Effector memory CD4-positive, alpha-beta T cell (primary cell): Measurements from ENCODE around the gene TMEM269.
A peak's percentile ranks its signal among the peaks of the same experiment; 100 is the strongest.
"Not testable (repeated sequence)": the region's sequence is repeated elsewhere in the genome, so short reads cannot be mapped to it uniquely, and the experiment has no call there.

ENCODE experiments used
- DNase-seq, 3 donors: peaks; one replicate each; pipeline ENCODE4 v3.0.0-alpha.2; 2020
- H3K27ac ChIP-seq: 2 replicates; pipeline ENCODE4 v1.7.0; 2013; ENCODE audit warnings: mild to moderate bottlenecking, low read length, moderate library complexity; ENCODE audit not compliant: insufficient read depth, poor library complexity, severe bottlenecking
- H3K27me3 ChIP-seq: replicated peaks from 2 replicates; pipeline ENCODE4 v1.7.0; 2013; ENCODE audit warnings: mild to moderate bottlenecking, low read length; ENCODE audit not compliant: insufficient read depth, control insufficient read depth, poor library complexity, severe bottlenecking
- H3K36me3 ChIP-seq: 2 replicates; pipeline ENCODE4 v1.7.0; 2013; ENCODE audit warnings: mild to moderate bottlenecking, low read length, moderate library complexity; ENCODE audit not compliant: control insufficient read depth, insufficient read depth
- H3K4me1 ChIP-seq: 2 replicates; pipeline ENCODE4 v1.7.0; 2013; ENCODE audit warnings: low read length, mild to moderate bottlenecking; ENCODE audit not compliant: control insufficient read depth, insufficient read depth, poor library complexity, severe bottlenecking
- H3K4me3 ChIP-seq: 2 replicates; pipeline ENCODE4 v1.7.0; 2013; ENCODE audit warnings: low read length, low read depth, mild to moderate bottlenecking; ENCODE audit not compliant: insufficient read depth, poor library complexity, severe bottlenecking
- H3K9me3 ChIP-seq: 2 replicates; pipeline ENCODE4 v1.7.0; 2013; ENCODE audit warnings: mild to moderate bottlenecking, low read length, moderate library complexity; ENCODE audit not compliant: control insufficient read depth

TMEM269 gene

DNA sequence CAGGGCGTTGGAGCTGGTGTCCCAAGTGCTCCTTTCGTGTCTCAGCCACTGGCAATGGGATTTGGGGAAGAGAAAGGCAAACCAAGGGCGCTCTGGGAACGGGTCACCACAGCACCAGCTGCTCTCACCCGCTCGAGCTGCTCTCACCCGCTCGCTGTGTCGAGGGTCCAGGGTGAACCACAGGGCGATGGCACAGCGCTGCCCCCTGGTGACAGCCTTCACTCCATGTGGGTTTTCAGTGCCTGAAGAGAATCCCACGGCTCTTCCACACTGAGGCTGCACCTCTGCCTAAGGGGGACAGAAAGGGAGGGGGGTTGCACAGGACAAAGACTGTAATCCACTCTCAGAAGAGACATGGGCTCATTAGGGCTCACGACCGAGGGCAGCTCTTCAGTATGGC lies 37.7 kb upstream of the TMEM269 start:
- no peaks in the 10 kb centered on the region for H3K4me1 ChIP-seq
- peak in 1 of 3 donors; percentile 23 for DNase-seq
- H3K27me3 ChIP-seq, result no peaks in the 10 kb centered on the region
- no peak overlapping the region for H3K27ac ChIP-seq
- H3K36me3 ChIP-seq, result peaks cover 33% of the 10 kb centered on the region
- H3K4me3 ChIP-seq, result no peak overlapping the region
- H3K9me3 ChIP-seq, result no peaks in the 10 kb centered on the region

DNA sequence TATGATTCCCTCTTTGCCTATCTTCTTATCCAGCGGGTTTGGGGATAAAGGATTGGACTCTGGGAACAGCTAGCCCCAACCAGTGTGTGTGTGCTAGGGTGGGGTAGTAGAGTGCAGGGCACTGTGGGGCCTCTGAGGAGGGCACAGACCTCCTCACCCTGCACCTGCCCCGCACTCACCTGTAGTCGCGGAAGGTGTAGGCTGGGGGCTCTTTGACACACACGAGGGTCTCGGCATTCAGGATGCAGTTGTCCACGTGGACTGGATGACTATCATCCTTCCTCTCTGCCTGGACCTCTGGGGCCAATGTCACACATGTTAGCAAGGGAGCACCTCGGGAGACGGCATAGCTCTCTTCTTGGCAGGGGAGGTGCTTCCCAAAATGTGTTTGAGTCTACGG lies 36.8 kb upstream of the TMEM269 start:
- Histone ChIP-seq H3K4me1 (no peaks in the 10 kb centered on the region), H3K9me3 (no peaks in the 10 kb centered on the region), H3K27me3 (no peaks in the 10 kb centered on the region), H3K4me3 (no peak overlapping the region), H3K27ac (no peak overlapping the region), H3K36me3 (peaks cover 42% of the 10 kb centered on the region)
- DNase-seq, result no peak

DNA sequence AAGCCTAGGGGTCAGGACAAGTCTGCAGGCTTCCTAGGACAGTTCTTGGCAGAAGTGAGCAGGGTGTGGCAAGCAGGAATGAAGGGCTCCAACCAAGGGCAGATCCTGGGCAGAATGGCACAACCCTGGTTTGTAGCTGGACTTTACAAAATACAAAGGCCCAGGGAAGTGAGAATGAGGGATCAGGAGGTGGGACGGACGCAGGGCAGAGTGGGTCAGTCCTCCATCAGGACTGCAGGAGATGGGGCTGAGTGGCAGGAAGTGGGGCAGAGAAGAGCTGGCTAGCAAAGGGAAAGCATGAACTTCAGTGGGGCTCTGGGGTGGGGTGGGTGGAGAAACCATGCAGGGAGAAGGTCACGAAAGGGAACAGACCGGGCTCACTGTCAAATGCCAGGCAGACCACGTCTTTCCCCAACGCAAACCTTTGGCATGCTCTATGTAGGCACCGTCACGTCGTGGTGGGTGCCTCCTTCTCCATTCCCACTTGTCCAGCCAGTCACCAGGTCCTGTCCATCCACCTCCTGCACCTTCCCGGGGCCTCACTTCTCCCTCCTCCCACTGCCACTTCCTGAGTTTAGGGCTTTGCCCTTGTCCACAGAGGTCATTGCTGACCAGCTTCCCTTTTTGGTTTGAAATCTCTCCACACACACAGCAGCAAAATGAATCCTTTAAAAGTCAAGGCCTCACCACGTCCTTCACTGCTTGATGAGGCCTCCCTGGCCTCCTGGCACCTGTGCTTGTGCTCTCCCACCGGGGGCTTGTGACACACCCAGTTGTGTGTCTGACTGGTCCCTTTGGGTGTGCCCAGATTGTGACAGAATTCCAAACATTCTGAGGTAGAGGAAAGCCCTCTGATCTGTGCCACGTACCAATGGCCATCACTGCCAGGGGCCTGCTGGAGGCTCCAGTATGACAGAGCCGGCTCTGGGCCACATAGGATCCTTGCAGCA lies 36.1 kb upstream of the TMEM269 start:
- H3K4me3 ChIP-seq, result no peak overlapping the region
- peaks cover 46% of the 10 kb centered on the region for H3K36me3 ChIP-seq

GRCh38 chr1:42750041-42750440 lies 34.8 kb upstream of the TMEM269 start:
- Histone ChIP-seq H3K27ac (no peak overlapping the region), H3K4me1 (no peaks in the 10 kb centered on the region), H3K36me3 (peaks cover 59% of the 10 kb centered on the region), H3K27me3 (no peaks in the 10 kb centered on the region), H3K4me3 (no peak overlapping the region), H3K9me3 (no peaks in the 10 kb centered on the region)
- no peak for DNase-seq

More for the DNA sequence above, 36.1 kb upstream of the TMEM269 start:
- Histone ChIP-seq H3K4me1 (no peaks in the 10 kb centered on the region), H3K27me3 (no peaks in the 10 kb centered on the region), H3K27ac (no peak overlapping the region), H3K9me3 (no peaks in the 10 kb centered on the region)
- no peak for DNase-seq

DNA sequence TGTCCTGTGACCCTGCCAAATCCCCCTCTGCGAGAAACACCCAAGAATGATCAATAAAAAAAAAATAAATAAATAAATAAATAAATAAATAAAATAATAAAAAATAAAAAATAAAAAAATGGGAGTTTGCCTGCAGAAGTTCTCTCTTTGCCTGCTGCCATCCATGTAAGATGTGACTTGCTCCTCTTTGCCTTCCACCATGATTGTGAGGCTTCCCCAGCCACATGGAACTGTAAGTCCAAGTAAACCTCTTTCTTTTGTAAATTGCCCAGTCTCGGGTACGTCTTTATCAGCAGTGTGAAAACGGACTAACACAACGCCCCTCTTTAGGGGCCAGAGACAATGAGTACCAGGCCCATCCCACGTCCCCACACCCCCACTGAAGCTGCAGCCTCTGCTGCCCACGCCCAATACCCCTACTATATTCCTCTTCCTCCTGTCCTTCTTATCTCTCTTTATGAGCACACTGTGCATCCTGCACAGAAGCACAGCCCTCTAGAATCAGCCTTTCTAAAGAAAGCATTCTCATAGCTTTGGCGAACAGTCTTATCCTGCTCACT lies 33.2 kb upstream of the TMEM269 start:
- H3K27ac ChIP-seq, DNase-seq, H3K27me3 ChIP-seq, H3K4me3 ChIP-seq, H3K9me3 ChIP-seq, H3K4me1 ChIP-seq: not testable (repeated sequence)
- H3K36me3 ChIP-seq, result peaks cover 70% of the 10 kb centered on the region

DNA sequence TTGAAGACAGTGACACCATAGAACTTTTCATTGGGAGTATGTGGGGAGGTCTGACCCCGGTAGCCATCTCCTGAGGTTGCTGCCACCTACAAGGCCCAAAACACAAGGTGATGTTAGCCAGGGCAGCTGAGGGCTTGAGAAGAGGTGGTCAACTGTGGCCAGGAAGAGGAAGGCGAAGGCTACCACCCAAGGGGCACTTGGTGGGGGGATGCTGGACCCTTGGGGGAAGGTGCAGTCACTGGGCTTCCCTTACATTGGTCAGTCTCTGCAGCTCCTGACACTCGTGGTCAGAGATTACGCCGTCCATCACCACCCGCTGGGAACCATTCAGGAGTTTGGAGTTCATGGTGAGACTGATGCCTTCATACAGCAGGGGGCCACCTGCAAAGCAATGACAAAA lies 32.5 kb upstream of the TMEM269 start:
- no peak overlapping the region for H3K27ac ChIP-seq
- no peaks in the 10 kb centered on the region for H3K4me1 ChIP-seq
- H3K27me3 ChIP-seq, result no peaks in the 10 kb centered on the region
- H3K4me3 ChIP-seq, result no peak overlapping the region
- peaks cover 72% of the 10 kb centered on the region for H3K36me3 ChIP-seq
- no peaks in the 10 kb centered on the region for H3K9me3 ChIP-seq
- DNase-seq, result no peak

DNA sequence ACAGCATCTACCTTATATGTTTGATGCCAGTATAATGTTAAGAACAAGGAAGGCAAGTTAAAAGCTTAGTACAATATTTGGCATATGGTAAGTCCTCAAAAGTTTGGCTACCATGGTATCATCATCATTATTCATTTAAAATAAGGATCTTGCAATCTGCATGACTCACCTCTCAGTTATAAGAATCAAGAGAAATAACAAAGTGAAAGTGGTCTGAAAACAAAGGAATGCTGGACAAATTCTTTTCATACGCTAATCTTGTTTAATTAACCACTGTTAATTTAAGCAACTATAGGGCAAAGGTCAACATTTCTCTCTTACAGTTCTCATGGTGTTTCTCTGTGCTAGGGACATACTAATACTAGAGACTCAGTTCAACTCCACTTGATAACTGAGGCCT lies 31.7 kb upstream of the TMEM269 start:
- no peak overlapping the region for H3K4me3 ChIP-seq
- peaks cover 80% of the 10 kb centered on the region for H3K36me3 ChIP-seq
- no peaks in the 10 kb centered on the region for H3K27me3 ChIP-seq
- no peaks in the 10 kb centered on the region for H3K4me1 ChIP-seq
- no peaks in the 10 kb centered on the region for H3K9me3 ChIP-seq
- DNase-seq, result no peak
- no peak overlapping the region for H3K27ac ChIP-seq

GRCh38 chr1:42756956-42757891 lies 27.6 kb upstream of the TMEM269 start:
- no peak overlapping the region for H3K27ac ChIP-seq

GRCh38 chr1:42757892-42758275 lies 26.9 kb upstream of the TMEM269 start:
- H3K4me3 ChIP-seq, result no peak overlapping the region
- H3K4me1 ChIP-seq, result no peaks in the 10 kb centered on the region
- no peaks in the 10 kb centered on the region for H3K9me3 ChIP-seq
- H3K36me3 ChIP-seq, result peaks cover 61% of the 10 kb centered on the region
- DNase-seq, result no peak
- H3K27me3 ChIP-seq, result no peaks in the 10 kb centered on the region
- no peak overlapping the region for H3K27ac ChIP-seq

More at GRCh38 chr1:42756956-42757891, 27.6 kb upstream of the TMEM269 start:
- DNase-seq, result no peak
- no peaks in the 10 kb centered on the region for H3K9me3 ChIP-seq
- no peaks in the 10 kb centered on the region for H3K27me3 ChIP-seq
- no peaks in the 10 kb centered on the region for H3K4me1 ChIP-seq
- H3K4me3 ChIP-seq, result no peak overlapping the region
- peaks cover 67% of the 10 kb centered on the region for H3K36me3 ChIP-seq
